GM19468 (cell line): ENCODE data around the gene INO80C.
"Not testable (repeated sequence)": the region's sequence is repeated elsewhere in the genome, so short reads cannot be mapped to it uniquely, and the experiment has no call there.

Experiments used
- ATAC-seq: cut with Tn5 transposase; IDR thresholded peaks from one replicate; pipeline ENCODE4 v1.9.1; 2021; ENCODE audit warnings: mild to moderate bottlenecking, moderate library complexity, moderate number of reproducible peaks; ENCODE audit not compliant: unreplicated experiment; ENCODE audit errors: extremely low read depth

INO80C gene

GRCh38 chr18:35464831-35465279 lies 32.9 kb downstream of the INO80C start:
- ATAC-seq: no peak

- no peak for ATAC-seq
Measured at GRCh38 chr18:35463827-35464226, 33.9 kb downstream of the INO80C start.

- no peak for ATAC-seq
Measured at GRCh38 chr18:35463050-35463449, 34.7 kb downstream of the INO80C start.

- ATAC-seq: no peak
Measured at GRCh38 chr18:35460736-35461161, 37.0 kb downstream of the INO80C start.

GRCh38 chr18:35459997-35460396 lies 37.8 kb downstream of the INO80C start:
- ATAC-seq: no peak

- ATAC-seq: peak; percentile 11
Measured at GRCh38 chr18:35458677-35459441, 38.9 kb downstream of the INO80C start.

GRCh38 chr18:35458271-35458670 lies 39.5 kb downstream of the INO80C start:
- ATAC-seq: no peak

- ATAC-seq: no peak
Measured at GRCh38 chr18:35457140-35457704, 40.5 kb downstream of the INO80C start.

GRCh38 chr18:35455926-35456763 lies 41.6 kb downstream of the INO80C start:
- no peak for ATAC-seq

GRCh38 chr18:35454803-35455202 lies 43.0 kb downstream of the INO80C start:
- ATAC-seq: no peak

GRCh38 chr18:35453065-35453464 lies 44.7 kb downstream of the INO80C start:
- ATAC-seq: not testable (repeated sequence)

GRCh38 chr18:35451916-35452315 lies 45.8 kb downstream of the INO80C start:
- no peak for ATAC-seq

GRCh38 chr18:35451032-35451431 lies 46.7 kb downstream of the INO80C start:
- ATAC-seq: no peak

GRCh38 chr18:35444636-35445035 lies 53.1 kb downstream of the INO80C start:
- ATAC-seq: no peak

GRCh38 chr18:35443847-35444246 lies 53.9 kb downstream of the INO80C start:
- no peak for ATAC-seq

GRCh38 chr18:35443434-35443833 lies 54.3 kb downstream of the INO80C start:
- ATAC-seq: no peak

- no peak for ATAC-seq
Measured at GRCh38 chr18:35442701-35443100, 55.1 kb downstream of the INO80C start.

- ATAC-seq: no peak
Measured at GRCh38 chr18:35441857-35442595, 55.7 kb downstream of the INO80C start.

GRCh38 chr18:35438480-35439234 lies 59.1 kb downstream of the INO80C start:
- no peak for ATAC-seq

GRCh38 chr18:35437836-35438235 lies 59.9 kb downstream of the INO80C start:
- ATAC-seq: no peak
